ENCODE data around the gene CCND2.

Gene CCND2

DNA sequence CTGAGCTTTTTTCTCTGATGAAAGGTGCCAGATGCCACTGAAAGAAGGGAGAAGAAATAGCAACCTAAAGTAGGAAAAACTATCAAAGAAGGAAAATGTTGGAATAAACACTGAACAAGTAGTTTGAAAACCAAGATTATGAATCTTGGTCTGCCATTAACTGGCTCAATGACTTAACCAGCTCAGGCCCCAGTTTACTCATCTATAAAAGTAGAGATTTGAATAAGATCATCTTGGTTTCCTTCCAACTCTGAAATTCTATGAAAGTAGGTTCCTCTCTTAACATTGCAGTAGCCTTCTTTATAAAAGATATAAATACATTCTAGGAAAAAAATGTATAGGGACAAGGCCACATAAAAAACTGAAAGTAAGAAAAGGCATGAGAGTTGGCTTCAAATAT, 16.1 kb upstream of the CCND2 start:
- H3K27ac ChIP-seq (ENCODE audit: low read length) = no peak overlapping the region
- H3K27me3 ChIP-seq (ENCODE audit: control insufficient read depth, insufficient read depth, low read length) = no peaks in the 10 kb centered on the region
- no peaks in the 10 kb centered on the region for H3K36me3 ChIP-seq (ENCODE audit: control insufficient read depth, low read depth, low read length)

DNA sequence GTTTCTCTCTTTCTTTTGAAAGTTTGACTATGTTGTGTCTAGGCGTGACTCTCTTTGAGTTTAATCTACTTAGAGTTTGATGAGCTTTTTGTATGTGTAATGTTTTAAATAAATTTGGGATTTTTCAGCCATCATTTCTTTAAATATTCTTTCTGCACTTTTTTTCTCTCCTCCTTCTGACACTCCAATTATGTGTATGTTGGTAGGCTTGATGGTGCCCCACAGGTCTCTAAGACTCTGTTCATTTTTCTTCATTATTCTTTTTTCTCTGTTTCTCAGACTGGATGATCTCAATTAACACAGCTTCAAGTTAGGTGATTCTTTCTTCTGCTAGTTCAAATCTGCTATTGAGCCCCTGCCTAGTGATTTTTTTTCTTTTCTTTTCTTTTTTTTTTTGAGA, 14.5 kb upstream of the CCND2 start:
- H3K4me3 ChIP-seq (ENCODE audit: low read length) = no peak overlapping the region
- H3K4me1 ChIP-seq (ENCODE audit: control insufficient read depth, low read depth, low read length) = no peaks in the 10 kb centered on the region
- H3K36me3 ChIP-seq (ENCODE audit: control insufficient read depth, low read depth, low read length) = no peaks in the 10 kb centered on the region
- H3K9me3 ChIP-seq (ENCODE audit: control insufficient read depth, low read depth, low read length) = no peaks in the 10 kb centered on the region
- H3K27me3 ChIP-seq (ENCODE audit: control insufficient read depth, insufficient read depth, low read length) = no peaks in the 10 kb centered on the region
- no peak overlapping the region for H3K27ac ChIP-seq (ENCODE audit: low read length)
- no peak overlapping the region for H3K9ac ChIP-seq (ENCODE audit: low read length)

More for the DNA sequence above, 16.1 kb upstream of the CCND2 start:
- Histone ChIP-seq H3K9me3 (ENCODE audit: control insufficient read depth, low read depth, low read length) (no peaks in the 10 kb centered on the region), H3K9ac (ENCODE audit: low read length) (no peak overlapping the region), H3K4me1 (ENCODE audit: control insufficient read depth, low read depth, low read length) (no peaks in the 10 kb centered on the region), H3K4me3 (ENCODE audit: low read length) (no peak overlapping the region)

GRCh38 chr12:4261655-4262054, 11.9 kb upstream of the CCND2 start:
- H3K9me3 ChIP-seq (ENCODE audit: control insufficient read depth, low read depth, low read length) = no peaks in the 10 kb centered on the region
- no peak overlapping the region for H3K4me3 ChIP-seq (ENCODE audit: low read length)
- H3K9ac ChIP-seq (ENCODE audit: low read length) = no peak overlapping the region
- no peak overlapping the region for H3K27ac ChIP-seq (ENCODE audit: low read length)
- H3K27me3 ChIP-seq (ENCODE audit: control insufficient read depth, insufficient read depth, low read length) = no peaks in the 10 kb centered on the region
- no peaks in the 10 kb centered on the region for H3K36me3 ChIP-seq (ENCODE audit: control insufficient read depth, low read depth, low read length)
- no peaks in the 10 kb centered on the region for H3K4me1 ChIP-seq (ENCODE audit: control insufficient read depth, low read depth, low read length)

DNA sequence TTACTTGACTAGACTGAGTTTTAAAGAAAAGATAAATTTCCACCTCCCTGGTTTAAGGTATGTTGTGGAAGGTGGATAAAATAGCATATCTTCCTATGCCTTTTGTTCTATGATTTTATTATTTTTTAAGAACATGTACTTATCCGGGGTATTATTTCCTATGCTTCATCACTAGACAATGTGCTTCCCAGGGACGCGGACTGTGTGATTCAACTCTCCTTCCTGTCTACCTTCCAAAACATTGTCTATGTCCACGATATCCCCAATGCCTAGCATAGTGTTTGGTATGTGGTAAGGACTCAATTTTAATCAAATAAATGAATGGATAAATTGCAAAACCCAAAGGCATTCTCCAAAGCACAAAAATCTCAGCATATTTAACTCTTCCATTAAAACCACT, 8.3 kb upstream of the CCND2 start:
- Histone ChIP-seq H3K9ac (ENCODE audit: low read length) (no peak overlapping the region), H3K27ac (ENCODE audit: low read length) (no peak overlapping the region), H3K4me3 (ENCODE audit: low read length) (no peak overlapping the region), H3K4me1 (ENCODE audit: control insufficient read depth, low read depth, low read length) (peaks cover 10% of the 10 kb centered on the region), H3K27me3 (ENCODE audit: control insufficient read depth, insufficient read depth, low read length) (peaks cover 26% of the 10 kb centered on the region), H3K36me3 (ENCODE audit: control insufficient read depth, low read depth, low read length) (no peaks in the 10 kb centered on the region), H3K9me3 (ENCODE audit: control insufficient read depth, low read depth, low read length) (no peaks in the 10 kb centered on the region)

GRCh38 chr12:4266990-4267389, 6.6 kb upstream of the CCND2 start:
- H3K9ac ChIP-seq (ENCODE audit: low read length) = no peak overlapping the region
- peaks cover 10% of the 10 kb centered on the region for H3K4me1 ChIP-seq (ENCODE audit: control insufficient read depth, low read depth, low read length)
- peaks cover 39% of the 10 kb centered on the region for H3K27me3 ChIP-seq (ENCODE audit: control insufficient read depth, insufficient read depth, low read length)
- no peaks in the 10 kb centered on the region for H3K36me3 ChIP-seq (ENCODE audit: control insufficient read depth, low read depth, low read length)
- H3K27ac ChIP-seq (ENCODE audit: low read length) = no peak overlapping the region
- no peaks in the 10 kb centered on the region for H3K9me3 ChIP-seq (ENCODE audit: control insufficient read depth, low read depth, low read length)
- no peak overlapping the region for H3K4me3 ChIP-seq (ENCODE audit: low read length)

DNA sequence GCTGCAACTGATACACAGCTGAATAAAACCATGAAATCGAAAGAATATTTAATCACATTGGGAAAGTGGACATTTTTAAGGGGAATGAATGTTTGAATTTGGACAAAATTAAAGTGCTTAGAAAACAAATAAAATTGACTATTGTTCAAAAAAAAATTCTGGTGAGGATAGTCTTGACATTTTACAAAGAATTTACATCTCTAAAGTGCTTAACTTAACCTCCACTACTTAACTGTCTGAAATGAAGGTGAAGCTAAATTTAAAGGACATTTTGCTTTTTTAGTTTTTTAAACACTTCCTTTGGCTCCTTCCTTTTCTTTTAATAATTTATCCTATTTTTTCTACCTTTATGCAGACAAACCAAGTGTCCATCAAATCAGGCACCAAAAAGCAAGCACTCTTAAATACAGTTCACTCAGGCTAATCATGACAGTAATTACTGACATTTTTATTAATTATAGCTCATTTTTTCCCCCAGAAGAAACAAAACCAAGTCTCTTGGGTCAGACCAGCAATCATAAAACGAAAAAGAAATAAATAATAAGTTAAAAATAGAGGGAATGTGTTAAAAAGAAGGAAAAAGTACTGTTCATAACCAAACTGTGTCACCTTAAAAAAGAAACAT, 5.7 kb upstream of the CCND2 start:
- H3K27ac ChIP-seq (ENCODE audit: low read length) = no peak overlapping the region

DNA sequence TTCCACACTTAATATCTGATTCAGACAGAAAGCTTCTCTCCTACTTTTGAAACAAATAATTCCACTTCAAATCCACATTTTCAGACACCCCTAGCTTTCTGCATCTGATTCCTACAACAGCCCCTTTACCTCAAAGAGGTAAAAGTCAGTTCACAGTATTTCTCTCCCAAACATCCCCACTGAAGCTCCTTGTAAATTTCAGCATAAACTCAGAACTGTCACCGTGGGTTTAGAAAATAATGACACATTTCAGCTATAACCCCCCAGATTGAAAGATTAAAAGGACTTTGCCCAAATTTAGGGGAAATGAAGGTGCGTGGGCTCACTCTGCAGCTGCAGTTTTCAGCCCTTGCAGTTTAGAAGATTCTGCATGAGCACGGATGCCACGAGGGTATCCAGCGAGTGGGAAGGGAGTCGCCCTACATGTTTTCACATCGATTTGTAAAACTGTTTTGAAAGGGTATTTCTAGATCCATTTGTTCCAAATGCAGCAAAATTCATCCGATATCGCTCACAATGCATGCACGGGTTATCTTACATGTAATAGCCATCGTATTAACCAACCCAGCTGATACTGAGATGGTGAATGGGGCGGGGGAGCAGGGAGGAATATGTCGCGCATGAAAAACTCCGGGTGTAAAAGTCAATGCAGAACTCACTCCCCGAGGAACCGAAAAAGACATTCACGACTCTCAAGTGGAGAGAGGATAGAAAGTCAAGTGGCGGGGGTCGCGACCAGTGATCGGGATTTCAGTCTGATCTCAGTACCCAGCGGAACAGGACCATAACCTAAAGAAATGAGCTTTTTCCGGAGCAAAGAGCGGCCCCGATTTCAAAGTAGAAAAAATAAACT, 5.0 kb upstream of the CCND2 start:
- Histone ChIP-seq H3K9ac (ENCODE audit: low read length) (peak overlapping the region; percentile 34), H3K27ac (ENCODE audit: low read length) (no peak overlapping the region)

More for the DNA sequence above, 5.7 kb upstream of the CCND2 start:
- Histone ChIP-seq H3K4me3 (ENCODE audit: low read length) (peak overlapping the region; percentile 87), H3K36me3 (ENCODE audit: control insufficient read depth, low read depth, low read length) (no peaks in the 10 kb centered on the region), H3K9me3 (ENCODE audit: control insufficient read depth, low read depth, low read length) (no peaks in the 10 kb centered on the region), H3K4me1 (ENCODE audit: control insufficient read depth, low read depth, low read length) (peaks cover 11% of the 10 kb centered on the region), H3K27me3 (ENCODE audit: control insufficient read depth, insufficient read depth, low read length) (peaks cover 46% of the 10 kb centered on the region), H3K9ac (ENCODE audit: low read length) (no peak overlapping the region)

DNA sequence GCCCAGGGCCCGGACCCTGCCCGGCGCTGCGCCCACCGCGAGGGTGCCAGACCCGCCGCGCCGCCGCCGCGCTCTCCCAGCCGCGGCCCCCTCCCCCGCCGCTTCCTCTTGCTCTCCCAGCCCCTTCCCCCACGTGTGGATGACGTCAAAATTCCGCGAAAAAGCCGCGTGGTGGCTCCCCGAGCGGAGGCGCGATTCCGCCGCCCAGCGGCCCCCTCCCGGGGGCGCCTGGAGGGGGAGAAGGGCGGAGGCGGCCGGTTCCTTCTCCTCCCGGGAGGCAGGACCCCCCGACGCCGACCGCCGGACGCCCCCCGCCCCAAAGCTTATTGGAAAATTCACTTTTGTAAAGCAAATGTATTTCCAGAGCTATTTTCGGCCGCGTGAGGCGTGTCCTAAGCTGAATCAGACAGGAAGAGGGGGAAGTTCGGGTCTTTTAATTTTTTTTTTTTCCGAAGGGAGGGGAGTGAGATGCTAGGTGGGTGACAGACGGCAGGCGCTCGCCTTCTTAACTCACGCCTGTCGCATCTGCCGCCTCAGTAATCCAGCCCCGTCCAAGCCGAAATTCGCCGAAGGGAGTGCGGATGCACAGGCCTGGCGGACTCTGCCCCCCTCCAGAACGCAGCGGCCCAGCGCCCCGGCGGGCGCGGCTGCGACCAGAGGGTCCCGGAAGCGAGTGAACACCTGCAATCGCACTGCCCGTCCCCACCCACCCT, 4.1 kb upstream of the CCND2 start:
- Histone ChIP-seq H3K27me3 (ENCODE audit: control insufficient read depth, insufficient read depth, low read length) (peaks cover 51% of the 10 kb centered on the region), H3K9ac (ENCODE audit: low read length) (peak overlapping the region; percentile 40), H3K27ac (ENCODE audit: low read length) (no peak overlapping the region), H3K9me3 (ENCODE audit: control insufficient read depth, low read depth, low read length) (no peaks in the 10 kb centered on the region), H3K36me3 (ENCODE audit: control insufficient read depth, low read depth, low read length) (no peaks in the 10 kb centered on the region), H3K4me3 (ENCODE audit: low read length) (peak overlapping the region; percentile 87), H3K4me1 (ENCODE audit: control insufficient read depth, low read depth, low read length) (peaks cover 15% of the 10 kb centered on the region)

More for the DNA sequence above, 5.0 kb upstream of the CCND2 start:
- H3K9me3 ChIP-seq (ENCODE audit: control insufficient read depth, low read depth, low read length) = no peaks in the 10 kb centered on the region
- H3K36me3 ChIP-seq (ENCODE audit: control insufficient read depth, low read depth, low read length) = no peaks in the 10 kb centered on the region
- peaks cover 15% of the 10 kb centered on the region for H3K4me1 ChIP-seq (ENCODE audit: control insufficient read depth, low read depth, low read length)
- H3K27me3 ChIP-seq (ENCODE audit: control insufficient read depth, insufficient read depth, low read length) = peaks cover 51% of the 10 kb centered on the region
- peak overlapping the region; percentile 87 for H3K4me3 ChIP-seq (ENCODE audit: low read length)

DNA sequence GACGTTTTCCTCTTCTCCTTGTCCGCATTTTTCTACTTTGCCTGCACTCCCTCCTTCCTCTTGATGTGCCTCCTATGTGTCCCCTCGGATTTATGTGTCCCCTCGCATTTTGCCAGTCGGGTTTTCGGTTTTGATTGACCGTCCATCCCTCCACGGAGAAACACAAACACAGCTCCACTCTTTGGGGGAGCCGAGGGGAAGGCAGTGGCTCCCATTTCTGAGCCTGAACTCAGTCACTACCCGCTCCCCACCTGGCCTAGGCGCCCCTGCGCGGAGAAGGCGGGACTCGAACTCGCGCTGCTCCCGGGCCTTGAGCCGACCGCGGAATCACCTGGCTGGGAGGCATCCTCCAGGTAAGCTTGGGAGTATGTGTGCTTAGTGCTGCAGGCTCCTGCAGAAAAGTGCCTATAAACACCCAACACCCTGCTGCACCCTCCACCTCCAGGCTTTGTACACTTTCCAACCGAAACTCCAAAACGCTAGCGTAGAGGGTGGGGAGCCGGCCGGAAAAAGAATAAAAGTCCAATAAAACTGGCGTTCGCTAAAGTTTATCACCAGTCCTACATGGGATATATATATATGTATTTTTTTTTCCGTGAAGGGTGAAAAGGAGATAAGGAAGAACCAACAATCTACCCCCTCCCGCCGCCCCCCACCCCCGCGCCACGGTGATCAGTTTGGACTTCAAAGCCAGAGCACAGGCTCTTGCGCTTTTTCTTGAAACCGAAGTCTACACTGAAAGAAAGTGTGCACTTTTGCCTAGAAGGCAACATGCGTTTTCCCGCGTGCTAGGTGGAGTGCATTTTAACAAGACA, 3.3 kb upstream of the CCND2 start:
- Histone ChIP-seq H3K36me3 (ENCODE audit: control insufficient read depth, low read depth, low read length) (no peaks in the 10 kb centered on the region), H3K4me3 (ENCODE audit: low read length) (peak overlapping the region; percentile 88), H3K4me1 (ENCODE audit: control insufficient read depth, low read depth, low read length) (peaks cover 15% of the 10 kb centered on the region), H3K27ac (ENCODE audit: low read length) (no peak overlapping the region), H3K27me3 (ENCODE audit: control insufficient read depth, insufficient read depth, low read length) (peaks cover 51% of the 10 kb centered on the region), H3K9me3 (ENCODE audit: control insufficient read depth, low read depth, low read length) (no peaks in the 10 kb centered on the region), H3K9ac (ENCODE audit: low read length) (peak overlapping the region; percentile 29)

- Histone ChIP-seq H3K27ac (ENCODE audit: low read length) (no peak overlapping the region), H3K9me3 (ENCODE audit: control insufficient read depth, low read depth, low read length) (no peaks in the 10 kb centered on the region), H3K36me3 (ENCODE audit: control insufficient read depth, low read depth, low read length) (peaks cover 1% of the 10 kb centered on the region), H3K4me1 (ENCODE audit: control insufficient read depth, low read depth, low read length) (peaks cover 16% of the 10 kb centered on the region), H3K9ac (ENCODE audit: low read length) (peak overlapping the region; percentile 59), H3K27me3 (ENCODE audit: control insufficient read depth, insufficient read depth, low read length) (peaks cover 51% of the 10 kb centered on the region), H3K4me3 (ENCODE audit: low read length) (peak overlapping the region; percentile 88)
Measured at GRCh38 chr12:4270831-4271716, 2.5 kb upstream of the CCND2 start.
